K562 (cell line): ENCODE results near the gene SULT2B1. TPM values are rescaled to one million over a fixed set of nuclear protein-coding genes. Genes with fewer than 3 reads are reported as not detected.

Experiments used
- CEBPZ ChIP-seq: fragments of 150-350 bp; IDR thresholded peaks from 2 replicates; pipeline ENCODE4 v1.6.1; 2014; ENCODE audit warnings: low read depth, mild to moderate bottlenecking, low read length, borderline replicate concordance
- POLR3A ChIP-seq: IDR thresholded peaks from 2 replicates; pipeline ENCODE4 v1.6.1; 2011; ENCODE audit warnings: borderline replicate concordance, mild to moderate bottlenecking, moderate library complexity; ENCODE audit not compliant: insufficient read length, insufficient read depth; ENCODE audit errors: extremely low read depth
- RAD21 ChIP-seq, 2 experiments: fragments of 250-450 bp in 1 of 2; fragments of 450-650 bp in 1 of 2; sonication (Bioruptor Pico) in 1 of 2; formaldehyde crosslinking in 1 of 2; IDR thresholded peaks in 1 of 2; conservative IDR thresholded peaks in 1 of 2; 2 replicates each; pipeline versions ENCODE4 v1.4.0 to v1.8.0; 2020 to 2022; ENCODE audit warnings: mild to moderate bottlenecking in 2 of 2, moderate library complexity in 1 of 2
- polyA plus RNA-seq, 8 experiments: library from polyadenylated mRNA; depleted of rRNA in 4 of 8; stranded (reverse) in 5 of 8; unstranded in 3 of 8; fragments of >200 nt; fragmentation: Nextera tagmentation in 2 of 8; fragmentation: Illumina TruSeq in 1 of 8; extraction: Ambion mirVana in 2 of 8; extraction: Trizol in 1 of 8; gene quantifications; 2 replicates each; pipeline versions ENCODE4 v1.2.1 to v1.2.3, GENCODE V29; 2011 to 2014; ENCODE audit warnings: inconsistent platforms in 1 of 8, missing spikeins in 1 of 8
- total RNA-seq, 7 experiments: library from RNA; depleted of rRNA in 6 of 7; stranded (reverse); fragments of >200 nt in 6 of 7; fragmentation: Illumina TruSeq in 2 of 7; extraction: Trizol in 2 of 7; gene quantifications; 2 replicates each; pipeline versions ENCODE4 v1.2.1 to v1.2.3, GENCODE V29; 2011 to 2021; ENCODE audit warnings: low replicate concordance in 1 of 7
- TF ChIP-seq, protein P1 (sequence below), 2 experiments: fragments of 450-650 bp in 1 of 2; sonication (generic) in 1 of 2; formaldehyde crosslinking in 1 of 2; IDR thresholded peaks in 1 of 2; conservative IDR thresholded peaks in 1 of 2; 2 replicates each; pipeline versions ENCODE4 v1.6.1 to v1.8.1; 2016 to 2023; ENCODE audit warnings: mild to moderate bottlenecking in 2 of 2, moderate library complexity in 2 of 2, inconsistent platforms in 1 of 2, missing genetic modification reagents in 1 of 2

The SULT2B1 gene
- total and polyA plus RNA-seq, 9 of the 15 experiments (the other 6 are each of a cell fraction or from before 2014, with no cell fraction given) = 0.09 to 0.62 (median 0.22) TPM; not detected in 2

DNA sequence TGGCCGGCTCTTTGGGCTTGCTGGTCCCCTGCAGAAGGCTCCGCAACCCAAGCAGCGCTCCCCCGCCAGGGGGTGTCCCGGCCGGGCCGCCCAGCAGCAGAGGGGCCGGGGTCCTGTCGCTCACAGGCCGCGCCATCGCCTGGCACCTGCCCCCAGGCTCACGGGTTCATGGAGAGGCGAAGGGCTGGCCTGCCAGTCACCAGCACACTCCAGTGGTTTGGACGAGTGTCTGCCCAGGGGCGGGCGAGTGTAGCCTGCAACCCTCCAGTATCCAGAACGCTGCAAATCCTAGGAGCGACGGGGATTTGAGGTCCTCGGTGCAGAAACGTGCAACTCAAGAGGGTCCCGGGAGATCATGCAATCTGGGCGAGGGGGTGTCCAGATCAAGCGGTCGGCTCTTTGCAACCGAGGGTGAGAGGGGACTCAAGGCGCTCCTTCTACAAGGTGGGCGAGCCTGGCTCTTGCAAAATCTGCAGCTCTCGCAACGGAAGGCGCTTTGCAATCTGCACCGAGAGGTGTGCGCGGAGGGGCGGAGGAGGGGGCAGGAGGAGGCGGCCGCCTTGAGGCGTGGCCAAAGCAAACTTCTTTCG is 85.0 kb downstream of the SULT2B1 start, which contains the start of gene DBP (continued):
- TF ChIP-seq CEBPZ (no peak), POLR3A (no peak), RAD21 (CRISPR knock-in tag; conservative IDR thresholded peaks at IDR 0.05 in 1 of 2, IDR thresholded peaks at IDR 0.05 in 1 of 2) (no peak)
- TF ChIP-seq, protein P1, sequence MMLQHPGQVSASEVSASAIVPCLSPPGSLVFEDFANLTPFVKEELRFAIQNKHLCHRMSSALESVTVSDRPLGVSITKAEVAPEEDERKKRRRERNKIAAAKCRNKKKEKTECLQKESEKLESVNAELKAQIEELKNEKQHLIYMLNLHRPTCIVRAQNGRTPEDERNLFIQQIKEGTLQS (IDR thresholded peaks at IDR 0.05) = no peak
- TF ChIP-seq, protein P1 (CRISPR knock-in tag; conservative IDR thresholded peaks at IDR 0.05) = 0 out of 2 replicates have a peak, but pooled peaks have one; percentile 15
